PC-3 (cell line): ENCODE data around the gene KCNH1. TPM values are rescaled to one million over a fixed set of nuclear protein-coding genes. Genes with fewer than 3 reads are reported as not detected.
A peak's percentile ranks its signal among the peaks of the same experiment; 100 is the strongest.

Experiments
- ATAC-seq: fragments of 200-7000 bp; cut with Tn5 transposase; 2 replicates; pipeline ENCODE4 v1.9.1; 2020; ENCODE audit warnings: mild to moderate bottlenecking, moderate library complexity
- BruUV-seq: library from RNA; stranded (reverse); fragments of 400-500 nt; replicated peaks from 2 replicates; lab custom pipeline; 2021; lab: Mats Ljungman, UMichigan
- CTCF ChIA-PET: fragments of 300-600 bp; sonication (Branson Sonifier 250); formaldehyde crosslinking; loops from one replicate; lab custom pipeline; 2022; ENCODE audit warnings: antibody characterized with exemption; lab: Charles Lee
- POLR2A ChIA-PET: fragments of 300-600 bp; sonication (Branson Sonifier 250); formaldehyde crosslinking; loops from one replicate; lab custom pipeline; 2022; ENCODE audit warnings: antibody characterized with exemption; ENCODE audit not compliant: unreplicated experiment; lab: Charles Lee
- DNase-seq: peaks from one replicate; pipeline ENCODE4 v3.0.0-alpha.2; 2015
- H2AFZ ChIP-seq: fragments of 300-600 bp; sonication (generic); 2 replicates; pipeline ENCODE4 v1.6.0; 2016; ENCODE audit warnings: antibody characterized with exemption, low read length
- H3F3A ChIP-seq: fragments of 300-600 bp; sonication (generic); one replicate; pipeline ENCODE4 v1.6.0; 2017; ENCODE audit warnings: antibody characterized with exemption, low read length, control low read depth, mild to moderate bottlenecking; ENCODE audit not compliant: unreplicated experiment
- H3K27ac ChIP-seq: fragments of 300-600 bp; sonication (generic); 2 replicates; pipeline ENCODE4 v1.5.1; 2016; ENCODE audit warnings: mild to moderate bottlenecking, low read length
- H3K27me3 ChIP-seq: fragments of 300-600 bp; sonication (generic); 2 replicates; pipeline ENCODE4 v1.6.1; 2016; ENCODE audit warnings: low read length, mixed read lengths
- H3K36me3 ChIP-seq: fragments of 300-600 bp; sonication (generic); 2 replicates; pipeline ENCODE4 v1.6.1; 2016; ENCODE audit warnings: low read depth, mixed run types, low read length, mixed read lengths
- H3K4me1 ChIP-seq: fragments of 300-600 bp; sonication (generic); 2 replicates; pipeline ENCODE4 v1.5.1; 2016; ENCODE audit warnings: low read length; ENCODE audit not compliant: insufficient read depth
- H3K4me2 ChIP-seq: fragments of 300-600 bp; sonication (generic); 2 replicates; pipeline ENCODE4 v1.6.0; 2016; ENCODE audit warnings: low read length
- H3K4me3 ChIP-seq: fragments of 300-600 bp; sonication (generic); 2 replicates; pipeline ENCODE4 v1.5.1; 2016; ENCODE audit warnings: mild to moderate bottlenecking, low read length, mixed read lengths
- H3K79me2 ChIP-seq: fragments of 300-600 bp; sonication (generic); 2 replicates; pipeline ENCODE4 v1.6.1; 2017; ENCODE audit warnings: low read length, mixed read lengths
- H3K9ac ChIP-seq: fragments of 300-600 bp; sonication (generic); 2 replicates; pipeline ENCODE4 v1.6.0; 2016; ENCODE audit warnings: mild to moderate bottlenecking, low read length
- H3K9me2 ChIP-seq: fragments of 300-600 bp; sonication (generic); replicated peaks from 2 replicates; pipeline ENCODE4 v1.6.1; 2016; ENCODE audit warnings: mixed run types, low read length, mixed read lengths
- H3K9me3 ChIP-seq: fragments of 300-600 bp; sonication (generic); 2 replicates; pipeline ENCODE4 v1.6.1; 2016; ENCODE audit warnings: low read length, mixed read lengths
- H4K20me1 ChIP-seq: fragments of 300-600 bp; sonication (generic); 2 replicates; pipeline ENCODE4 v1.6.1; 2016; ENCODE audit warnings: low read length, mixed read lengths
- CTCF ChIP-seq: fragments of 300-600 bp; sonication (generic); conservative IDR thresholded peaks from 2 replicates; pipeline ENCODE4 v1.5.1; 2017; ENCODE audit warnings: antibody characterized with exemption, low read depth, mild to moderate bottlenecking, low read length
- EZH2 ChIP-seq: fragments of 300-600 bp; sonication (generic); IDR thresholded peaks from one replicate; pipeline ENCODE4 v1.6.1; 2017; ENCODE audit warnings: antibody characterized with exemption, mild to moderate bottlenecking, low read length; ENCODE audit not compliant: unreplicated experiment
- EZH2phosphoT487 ChIP-seq: fragments of 300-600 bp; sonication (generic); IDR thresholded peaks from 2 replicates; pipeline ENCODE4 v1.6.1; 2018; ENCODE audit warnings: mild to moderate bottlenecking, antibody characterized with exemption, low read length, borderline replicate concordance
- intact Hi-C: fragments of 100-400 bp; cut with micrococcal nuclease; formaldehyde crosslinking; loops from 2 replicates; pipeline ENCODE4 v1.9.0; 2023
- total RNA-seq: library from RNA; depleted of rRNA; stranded (reverse); fragments of >200 nt; gene quantifications from 2 replicates; pipeline ENCODE4 v1.2.3, GENCODE V29; 2014

KCNH1 gene
- total RNA-seq, 1 experiment from 2014 or later = not detected

- peak; percentile 70 for ATAC-seq
- CTCF ChIA-PET = no interaction called here
- TF ChIP-seq EZH2 = no peak
- 0 out of 2 replicates have a peak, but pooled peaks have one; percentile 13 for TF ChIP-seq CTCF
- H3K79me2 ChIP-seq = no peaks in the 10 kb centered on the region
- H3K4me3 ChIP-seq = no peak overlapping the region
- H3K36me3 ChIP-seq = no peaks in the 10 kb centered on the region
- H3K27ac ChIP-seq = no peak overlapping the region
- peak; percentile 63 for DNase-seq
- no peak overlapping the region for H3K9ac ChIP-seq
- no peaks in the 10 kb centered on the region for H3K9me2 ChIP-seq
- no peaks in the 10 kb centered on the region for H3F3A ChIP-seq
- intact Hi-C loops = no loop called here
- peaks cover 36% of the 10 kb centered on the region for H3K27me3 ChIP-seq
- no peak overlapping the region for H2AFZ ChIP-seq
- H4K20me1 ChIP-seq = no peaks in the 10 kb centered on the region
- H3K4me2 ChIP-seq = no peak overlapping the region
- POLR2A ChIA-PET = no interaction called here
- no peaks in the 10 kb centered on the region for H3K9me3 ChIP-seq
- peaks cover 7% of the 10 kb centered on the region; the same call in 1 of the 2 replicates for H3K4me1 ChIP-seq
- no TSS peak for BruUV-seq
These were observed 15.4 kb downstream of the KCNH1 start for GRCh38 chr1:211118407-211119102.

- ATAC-seq = no peak
- Histone ChIP-seq H3K79me2 (no peaks in the 10 kb centered on the region), H3K9me3 (no peaks in the 10 kb centered on the region), H3K27ac (no peak overlapping the region), H4K20me1 (no peaks in the 10 kb centered on the region), H3K4me2 (no peak overlapping the region), H3K9ac (no peak overlapping the region), H3F3A (no peaks in the 10 kb centered on the region), H3K4me1 (peaks cover 7% of the 10 kb centered on the region; the same call in 1 of the 2 replicates), H3K36me3 (no peaks in the 10 kb centered on the region), H2AFZ (no peak overlapping the region), H3K9me2 (no peaks in the 10 kb centered on the region), H3K27me3 (peaks cover 55% of the 10 kb centered on the region), H3K4me3 (no peak overlapping the region)
- POLR2A ChIA-PET = no interaction called here
- BruUV-seq = no TSS peak
- TF ChIP-seq EZH2 (no peak), EZH2phosphoT487 (no peak)
- CTCF ChIA-PET = no interaction called here
- intact Hi-C loops = no loop called here
- DNase-seq = no peak
These were observed 19.5 kb downstream of the KCNH1 start for GRCh38 chr1:211114446-211114845.

GRCh38 chr1:211113566-211113965, 20.4 kb downstream of the KCNH1 start:
- no peak for TF ChIP-seq EZH2phosphoT487
- no peak for TF ChIP-seq EZH2
- no peak for TF ChIP-seq CTCF
- Histone ChIP-seq H3K79me2 (no peaks in the 10 kb centered on the region), H3K4me3 (no peak overlapping the region), H3K9me3 (no peaks in the 10 kb centered on the region), H3K27ac (no peak overlapping the region), H3K9me2 (no peaks in the 10 kb centered on the region), H3K36me3 (no peaks in the 10 kb centered on the region), H2AFZ (no peak overlapping the region), H3K27me3 (peaks cover 60% of the 10 kb centered on the region), H3K9ac (no peak overlapping the region), H3K4me1 (peaks cover 5% of the 10 kb centered on the region; the same call in 1 of the 2 replicates), H3F3A (no peaks in the 10 kb centered on the region), H3K4me2 (no peak overlapping the region), H4K20me1 (no peaks in the 10 kb centered on the region)
- ChIA-PET POLR2A (no interaction called here), CTCF (no interaction called here)
- ATAC-seq = no peak
- no peak for DNase-seq
- BruUV-seq = no TSS peak
- intact Hi-C loops = no loop called here
